ENCODE measurements around the gene LRRC4C.

GRCh38 chr11:40732132-40732531 lies 727.3 kb downstream of the LRRC4C start:
- TF ChIP-seq CTCF (IDR thresholded peaks at IDR 0.05; ENCODE audit: low read depth, low read length, missing input control): no peak
- TF ChIP-seq RAD21 (IDR thresholded peaks at IDR 0.05): no peak
- no peak for TF ChIP-seq REST (IDR thresholded peaks at IDR 0.05)
- no peak for TF ChIP-seq FOXA1 (IDR thresholded peaks at IDR 0.05)

All from liver (tissue), 3 donors.